ENCODE results near the gene RPLP1.

Gene RPLP1

DNA sequence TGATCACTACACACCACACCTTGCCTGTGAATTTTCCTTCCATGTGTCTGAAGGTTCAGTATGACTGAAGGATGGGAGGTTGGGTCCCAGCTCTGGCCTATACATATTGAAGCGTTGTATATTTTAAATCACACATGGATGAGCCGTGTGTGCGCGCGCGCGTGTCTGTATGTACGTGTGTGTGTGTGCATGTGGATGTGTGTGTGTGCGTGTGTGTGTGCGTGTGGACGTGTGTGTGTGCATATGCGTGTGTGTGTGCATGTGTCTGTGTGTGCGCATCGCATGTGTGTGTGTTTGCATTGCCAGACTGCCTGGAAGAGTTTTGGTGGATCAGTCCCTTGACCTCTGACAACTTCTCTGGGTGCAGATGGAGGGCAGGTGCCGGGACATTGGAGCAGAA, 45.7 kb downstream of the RPLP1 start:
- DNase-seq (ENCODE audit: low spot score) = no peak

DNA sequence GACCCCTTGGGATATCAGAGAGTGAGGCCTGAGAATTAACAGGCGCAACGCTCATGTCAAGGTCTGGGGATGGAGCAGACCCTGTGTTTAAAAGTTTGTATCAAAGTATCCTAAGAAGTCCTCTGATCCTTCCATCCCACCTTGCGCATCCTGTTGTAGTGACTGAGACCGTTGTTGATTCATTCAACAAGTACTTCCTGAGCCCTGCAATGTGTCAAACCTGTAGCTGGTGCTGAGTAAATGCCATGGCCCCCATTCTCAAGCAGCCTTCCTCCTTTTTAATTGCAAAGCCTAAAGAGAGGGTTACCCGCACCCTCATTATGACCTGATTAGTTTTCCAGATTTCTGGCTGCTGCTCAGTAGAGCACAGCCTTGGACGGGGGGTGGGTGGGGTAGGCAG, 46.4 kb downstream of the RPLP1 start:
- DNase-seq (ENCODE audit: low spot score) = no peak

DNA sequence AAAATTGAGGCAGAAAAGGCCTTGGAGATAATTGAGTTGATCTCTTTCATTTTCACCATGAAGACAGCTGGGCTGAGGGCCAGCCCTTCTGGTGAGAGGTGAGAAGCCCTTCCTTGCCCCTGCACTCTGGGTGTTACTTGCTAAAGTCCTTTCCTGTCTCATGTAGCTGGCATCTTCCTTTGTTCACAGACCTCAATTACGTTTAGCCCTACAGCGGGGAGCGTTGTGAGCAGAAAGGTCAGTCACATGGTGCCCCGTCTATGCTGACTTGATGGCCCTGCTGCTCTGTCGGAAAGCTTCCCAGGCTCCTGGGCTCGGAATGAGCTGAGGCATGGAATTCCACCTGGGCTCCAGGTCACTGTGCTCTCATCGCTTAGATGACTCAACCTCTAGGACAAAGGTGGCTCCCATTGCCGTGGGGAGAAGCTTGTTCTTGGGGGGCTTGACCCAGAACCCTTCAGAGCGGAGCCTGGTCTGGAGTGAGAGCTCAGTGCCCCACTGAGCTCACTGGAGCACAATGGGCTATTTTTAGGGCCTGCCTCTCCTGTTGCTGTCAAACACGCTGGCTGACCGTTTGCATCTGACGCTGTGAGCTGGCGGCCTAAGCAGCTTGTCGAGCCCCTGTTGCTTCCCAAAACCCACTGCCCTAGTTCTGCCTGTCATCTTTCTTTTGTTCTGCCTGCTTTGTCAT, 47.0 kb downstream of the RPLP1 start:
- DNase-seq (ENCODE audit: low spot score) = no peak

DNA sequence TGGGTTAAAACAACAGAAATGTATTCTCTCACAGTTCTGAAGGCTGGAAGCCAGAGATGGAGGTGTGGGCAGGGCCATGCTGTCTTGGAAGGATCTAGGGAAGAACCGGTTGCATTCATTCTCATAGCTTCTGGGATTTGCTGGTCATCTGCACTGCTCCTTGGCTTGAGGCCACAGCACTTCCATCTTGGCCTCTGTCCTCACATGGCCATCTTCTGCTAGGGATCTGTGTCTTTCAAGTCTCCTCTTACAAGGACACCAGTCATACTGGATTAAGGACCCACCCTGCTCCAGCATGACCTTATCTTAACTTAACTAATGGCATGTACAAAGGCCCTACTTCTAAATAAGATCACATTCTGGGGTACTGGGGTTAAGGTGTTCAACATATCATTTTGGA, 47.7 kb downstream of the RPLP1 start:
- DNase-seq (ENCODE audit: low spot score) = no peak

DNA sequence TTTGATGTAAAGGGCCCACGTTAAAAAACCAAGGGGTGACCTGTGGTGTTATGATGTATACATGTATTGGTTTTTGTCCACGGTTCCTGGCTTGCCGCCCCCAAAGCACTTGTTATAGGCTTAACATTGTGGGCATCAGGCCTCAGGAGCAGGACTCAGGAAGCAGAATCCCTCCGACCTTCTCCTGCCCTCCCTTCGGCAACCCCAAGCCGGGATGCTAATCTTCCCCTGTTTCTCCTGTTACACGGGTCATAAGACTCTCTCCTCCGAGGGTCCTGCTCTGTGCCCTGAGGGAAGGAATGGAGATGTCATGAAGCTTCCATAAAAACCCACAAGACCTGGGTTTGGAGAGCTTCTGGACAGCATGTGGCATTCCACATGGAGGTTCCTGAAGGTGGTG, 48.8 kb downstream of the RPLP1 start:
- no peak for DNase-seq (ENCODE audit: low spot score)

DNA sequence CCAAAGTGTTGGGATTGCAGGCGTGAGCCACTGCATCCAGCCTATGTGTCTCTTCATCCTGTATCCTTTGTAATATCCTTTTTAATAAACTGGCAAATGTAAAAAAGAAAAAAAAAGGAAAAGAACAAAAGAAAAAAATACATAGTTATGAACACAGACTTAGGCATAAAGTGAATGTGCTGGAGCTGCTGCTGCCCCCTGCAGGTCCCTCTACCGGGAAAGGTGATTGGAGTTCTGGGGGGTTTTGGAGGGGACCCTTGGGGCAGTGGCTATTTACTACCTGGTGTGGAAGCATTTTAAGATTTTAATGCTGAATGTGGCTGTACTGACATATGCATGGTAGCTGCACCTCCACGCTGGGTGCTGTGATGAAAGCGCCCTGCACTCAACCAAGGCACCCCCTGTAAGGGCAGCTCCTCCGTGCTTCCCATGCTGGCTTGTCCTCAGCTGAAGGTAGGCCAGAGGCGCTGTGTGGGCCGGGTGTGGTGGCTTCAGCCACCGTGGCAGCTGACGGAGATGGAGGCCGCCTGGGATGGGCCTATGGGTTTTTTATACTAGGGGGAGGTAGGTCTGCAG, 49.9 kb downstream of the RPLP1 start:
- DNase-seq (ENCODE audit: low spot score) = no peak

DNA sequence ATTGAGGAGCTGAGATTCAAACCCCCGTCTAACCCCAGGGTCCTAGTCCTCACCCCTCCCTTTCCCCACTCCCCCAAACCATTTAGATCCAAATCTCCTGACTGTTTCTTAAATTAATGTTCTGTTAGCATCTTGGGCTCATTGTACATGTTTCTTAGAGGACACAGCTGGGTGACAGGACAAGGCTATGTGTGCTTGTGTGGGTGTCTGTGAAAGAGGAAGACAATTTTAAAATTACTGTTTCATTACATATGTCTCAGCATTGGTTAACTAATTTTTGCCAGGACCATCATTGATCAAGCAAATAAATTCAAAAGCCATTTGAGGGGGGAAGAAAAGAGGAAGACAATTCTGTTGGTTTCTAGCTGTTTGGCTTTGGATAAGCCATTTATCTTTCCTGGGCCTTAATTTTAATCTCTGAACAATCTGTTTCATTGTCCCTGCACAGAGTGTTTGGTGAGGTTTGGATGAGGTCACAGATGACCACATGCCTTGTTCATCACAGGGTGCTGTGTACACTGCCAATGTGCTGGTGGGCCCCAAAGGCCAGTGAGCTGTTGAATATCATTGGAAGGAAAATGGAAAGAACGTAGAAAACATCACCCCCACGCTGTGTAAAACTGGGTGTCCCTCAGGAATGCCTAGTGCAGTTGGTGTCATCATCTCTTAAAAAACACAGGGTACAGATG, 51.9 kb downstream of the RPLP1 start:
- no peak for DNase-seq (ENCODE audit: low spot score)
